ENCODE results near the gene GRM8. TPM values are rescaled to one million over a fixed set of nuclear protein-coding genes. Genes with fewer than 3 reads are reported as not detected.

The GRM8 gene
- total RNA-seq, 1 experiment from 2014 or later = not detected

DNA sequence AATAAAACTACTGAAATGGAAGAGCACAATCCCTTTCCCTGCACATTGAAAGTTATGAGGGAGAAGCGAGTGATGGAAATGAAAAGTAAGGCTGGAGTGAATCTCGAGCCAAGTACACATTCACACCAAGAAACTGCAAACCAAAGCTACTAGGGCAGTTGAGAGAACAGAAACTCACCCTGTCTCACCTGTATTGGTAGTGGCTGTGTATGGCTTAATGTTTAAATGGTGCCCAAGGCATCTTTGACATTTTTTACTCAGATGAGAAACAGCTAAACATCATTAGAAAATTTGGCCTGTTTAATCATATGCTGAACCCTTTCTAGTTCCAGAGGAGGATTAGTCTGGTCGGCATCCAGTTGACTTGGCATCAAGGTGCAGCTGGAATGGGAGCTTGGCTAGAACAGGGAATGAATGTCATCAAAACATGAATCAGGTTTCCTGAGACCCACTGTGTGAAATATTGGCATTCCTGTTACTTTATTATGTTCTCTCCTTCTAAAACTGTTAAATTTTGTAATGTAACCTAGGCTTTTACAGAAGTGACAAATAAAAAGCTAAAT lies 840.8 kb downstream of the GRM8 start:
- Histone ChIP-seq H3K9me2 (replicated peaks; ENCODE audit: insufficient read depth, low read length) (no peaks in the 10 kb centered on the region), H3K4me1 (ENCODE audit: low read length) (no peaks in the 10 kb centered on the region), H3K4me3 (ENCODE audit: low read length) (no peak overlapping the region), H3K27ac (ENCODE audit: low read length) (no peak overlapping the region), H3K4me2 (ENCODE audit: low read depth, low read length, poor library complexity, severe bottlenecking) (no peak overlapping the region), H3K9me3 (ENCODE audit: low read length) (no peaks in the 10 kb centered on the region; the same call in 1 of the 2 replicates), H3K36me3 (ENCODE audit: insufficient read depth, low read length) (no peaks in the 10 kb centered on the region), H3K27me3 (ENCODE audit: low read length) (no peaks in the 10 kb centered on the region), H4K20me1 (ENCODE audit: insufficient read depth, low read depth, low read length) (no peaks in the 10 kb centered on the region), H3K79me2 (ENCODE audit: low read length) (no peaks in the 10 kb centered on the region), H3K9ac (ENCODE audit: low read length) (no peak overlapping the region), H2AFZ (ENCODE audit: low read length) (no peak overlapping the region)
- no peak for DNase-seq

- H3K9ac ChIP-seq (ENCODE audit: low read length) = no peak overlapping the region
- DNase-seq = no peak
- H3K79me2 ChIP-seq (ENCODE audit: low read length) = no peaks in the 10 kb centered on the region
- H3K36me3 ChIP-seq (ENCODE audit: insufficient read depth, low read length) = no peaks in the 10 kb centered on the region
- no peak overlapping the region for H2AFZ ChIP-seq (ENCODE audit: low read length)
- H3K4me3 ChIP-seq (ENCODE audit: low read length) = no peak overlapping the region
- no peaks in the 10 kb centered on the region for H3K27me3 ChIP-seq (ENCODE audit: low read length)
- H3K4me2 ChIP-seq (ENCODE audit: low read depth, low read length, poor library complexity, severe bottlenecking) = no peak overlapping the region
- no peak overlapping the region for H3K27ac ChIP-seq (ENCODE audit: low read length)
- no peaks in the 10 kb centered on the region; the same call in 1 of the 2 replicates for H3K9me3 ChIP-seq (ENCODE audit: low read length)
- no peaks in the 10 kb centered on the region for H3K9me2 ChIP-seq (replicated peaks; ENCODE audit: insufficient read depth, low read length)
- H3K4me1 ChIP-seq (ENCODE audit: low read length) = no peaks in the 10 kb centered on the region
- no peaks in the 10 kb centered on the region for H4K20me1 ChIP-seq (ENCODE audit: insufficient read depth, low read depth, low read length)
Measured at GRCh38 chr7:126411032-126411820, 841.5 kb downstream of the GRM8 start.

GRCh38 chr7:126403040-126403439 lies 849.7 kb downstream of the GRM8 start:
- no peak for DNase-seq
- Histone ChIP-seq H3K36me3 (ENCODE audit: insufficient read depth, low read length) (no peaks in the 10 kb centered on the region), H3K79me2 (ENCODE audit: low read length) (no peaks in the 10 kb centered on the region), H3K27me3 (ENCODE audit: low read length) (no peaks in the 10 kb centered on the region), H2AFZ (ENCODE audit: low read length) (no peak overlapping the region), H3K4me3 (ENCODE audit: low read length) (no peak overlapping the region), H3K9ac (ENCODE audit: low read length) (no peak overlapping the region), H4K20me1 (ENCODE audit: insufficient read depth, low read depth, low read length) (no peaks in the 10 kb centered on the region), H3K4me1 (ENCODE audit: low read length) (no peaks in the 10 kb centered on the region), H3K9me2 (replicated peaks; ENCODE audit: insufficient read depth, low read length) (no peaks in the 10 kb centered on the region), H3K9me3 (ENCODE audit: low read length) (peaks cover 18% of the 10 kb centered on the region), H3K4me2 (ENCODE audit: low read depth, low read length, poor library complexity, severe bottlenecking) (no peak overlapping the region), H3K27ac (ENCODE audit: low read length) (no peak overlapping the region)

DNA sequence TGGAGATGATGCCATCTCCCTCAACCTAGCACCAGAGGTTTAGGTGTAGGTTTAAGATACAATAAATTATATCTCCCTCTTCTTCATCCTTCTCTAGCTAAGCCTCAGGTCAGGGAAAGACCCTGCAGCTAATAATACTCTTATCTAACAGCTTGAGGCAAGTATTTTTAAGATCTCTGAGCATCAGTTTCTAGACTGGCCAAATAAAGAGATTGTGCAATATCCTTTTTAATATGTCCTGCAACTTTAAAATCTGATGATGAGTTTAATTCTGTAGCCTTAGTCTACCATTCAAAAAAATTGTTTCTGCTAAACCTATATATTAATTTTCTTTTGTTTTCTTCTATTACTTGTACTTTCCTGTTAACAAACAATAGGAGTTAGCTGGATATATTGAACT lies 850.8 kb downstream of the GRM8 start:
- Histone ChIP-seq H2AFZ (ENCODE audit: low read length) (no peak overlapping the region), H3K27ac (ENCODE audit: low read length) (no peak overlapping the region), H3K4me3 (ENCODE audit: low read length) (no peak overlapping the region), H3K9ac (ENCODE audit: low read length) (no peak overlapping the region), H3K9me3 (ENCODE audit: low read length) (peaks cover 22% of the 10 kb centered on the region), H3K4me2 (ENCODE audit: low read depth, low read length, poor library complexity, severe bottlenecking) (no peak overlapping the region), H3K36me3 (ENCODE audit: insufficient read depth, low read length) (no peaks in the 10 kb centered on the region), H4K20me1 (ENCODE audit: insufficient read depth, low read depth, low read length) (no peaks in the 10 kb centered on the region), H3K27me3 (ENCODE audit: low read length) (no peaks in the 10 kb centered on the region), H3K4me1 (ENCODE audit: low read length) (no peaks in the 10 kb centered on the region), H3K9me2 (replicated peaks; ENCODE audit: insufficient read depth, low read length) (no peaks in the 10 kb centered on the region), H3K79me2 (ENCODE audit: low read length) (no peaks in the 10 kb centered on the region)
- no peak for DNase-seq

DNA sequence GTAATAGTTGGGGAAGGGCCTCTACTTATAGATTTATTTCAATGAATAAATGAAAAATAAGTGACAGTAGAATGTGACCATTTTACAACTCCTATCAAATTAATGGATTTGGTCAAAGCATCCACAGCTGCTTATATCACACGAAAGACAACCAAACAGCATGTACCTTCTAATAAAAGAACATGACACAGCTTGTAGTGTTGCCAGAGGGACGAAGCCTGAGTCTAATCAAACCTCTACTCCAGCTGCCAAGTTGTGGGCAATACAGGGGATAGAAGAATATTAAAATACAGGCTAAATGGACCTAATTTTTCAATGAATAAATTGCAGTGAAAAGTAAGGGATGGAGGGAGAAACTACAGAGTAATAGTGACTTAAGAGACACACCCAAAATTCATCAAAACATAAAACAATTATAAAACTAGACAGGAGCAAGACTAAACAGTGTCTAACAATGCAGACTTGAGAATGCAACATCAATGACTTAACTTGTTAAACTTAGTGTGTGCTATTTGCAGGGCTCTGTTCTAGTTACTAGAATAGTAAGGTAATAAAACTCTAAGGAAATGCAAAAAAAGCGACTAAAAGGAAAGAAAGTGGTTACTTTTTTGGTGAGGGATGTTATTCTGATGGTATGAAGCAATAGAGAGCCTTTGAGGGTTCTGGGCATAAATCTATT lies 853.8 kb downstream of the GRM8 start:
- H3K79me2 ChIP-seq (ENCODE audit: low read length) = no peaks in the 10 kb centered on the region
- no peaks in the 10 kb centered on the region for H4K20me1 ChIP-seq (ENCODE audit: insufficient read depth, low read depth, low read length)
- peaks cover 30% of the 10 kb centered on the region for H3K9me3 ChIP-seq (ENCODE audit: low read length)
- no peak overlapping the region for H2AFZ ChIP-seq (ENCODE audit: low read length)
- H3K27ac ChIP-seq (ENCODE audit: low read length) = no peak overlapping the region
- H3K36me3 ChIP-seq (ENCODE audit: insufficient read depth, low read length) = no peaks in the 10 kb centered on the region
- H3K4me1 ChIP-seq (ENCODE audit: low read length) = no peaks in the 10 kb centered on the region
- H3K4me3 ChIP-seq (ENCODE audit: low read length) = no peak overlapping the region
- no peaks in the 10 kb centered on the region for H3K9me2 ChIP-seq (replicated peaks; ENCODE audit: insufficient read depth, low read length)
- DNase-seq = no peak
- no peak overlapping the region for H3K9ac ChIP-seq (ENCODE audit: low read length)
- H3K4me2 ChIP-seq (ENCODE audit: low read depth, low read length, poor library complexity, severe bottlenecking) = no peak overlapping the region
- H3K27me3 ChIP-seq (ENCODE audit: low read length) = no peaks in the 10 kb centered on the region

DNA sequence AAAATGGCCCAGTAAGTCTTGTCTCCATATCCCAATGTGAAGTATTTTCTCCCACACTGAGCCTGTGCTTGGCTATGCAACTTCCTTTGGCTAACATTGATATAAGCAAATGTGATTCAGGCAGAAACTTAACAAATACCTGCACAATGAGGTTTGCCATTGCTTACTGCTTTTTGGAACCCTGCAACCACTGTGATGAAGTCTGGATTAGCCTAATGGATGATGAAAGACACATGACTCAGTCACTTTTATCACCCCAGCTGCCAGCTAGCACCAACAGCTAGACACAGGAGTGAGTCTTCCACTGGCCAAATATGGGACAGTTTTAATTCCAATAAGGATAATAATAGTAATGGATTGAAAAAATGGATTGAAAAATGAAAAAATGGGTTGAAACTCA lies 854.5 kb downstream of the GRM8 start:
- Histone ChIP-seq H3K9ac (ENCODE audit: low read length) (no peak overlapping the region), H3K9me3 (ENCODE audit: low read length) (peaks cover 30% of the 10 kb centered on the region)

GRCh38 chr7:126394406-126394805 lies 858.3 kb downstream of the GRM8 start:
- no peaks in the 10 kb centered on the region for H3K4me1 ChIP-seq (ENCODE audit: low read length)
- no peaks in the 10 kb centered on the region for H3K27me3 ChIP-seq (ENCODE audit: low read length)
- H3K79me2 ChIP-seq (ENCODE audit: low read length) = no peaks in the 10 kb centered on the region
- H3K4me2 ChIP-seq (ENCODE audit: low read depth, low read length, poor library complexity, severe bottlenecking) = no peak overlapping the region
- no peak for DNase-seq
- H2AFZ ChIP-seq (ENCODE audit: low read length) = no peak overlapping the region
- no peaks in the 10 kb centered on the region for H3K9me2 ChIP-seq (replicated peaks; ENCODE audit: insufficient read depth, low read length)
- no peaks in the 10 kb centered on the region for H4K20me1 ChIP-seq (ENCODE audit: insufficient read depth, low read depth, low read length)
- no peak overlapping the region for H3K4me3 ChIP-seq (ENCODE audit: low read length)
- H3K9ac ChIP-seq (ENCODE audit: low read length) = no peak overlapping the region
- H3K27ac ChIP-seq (ENCODE audit: low read length) = no peak overlapping the region
- peaks cover 39% of the 10 kb centered on the region for H3K9me3 ChIP-seq (ENCODE audit: low read length)
- H3K36me3 ChIP-seq (ENCODE audit: insufficient read depth, low read length) = no peaks in the 10 kb centered on the region

More for the DNA sequence above, 854.5 kb downstream of the GRM8 start:
- Histone ChIP-seq H3K79me2 (ENCODE audit: low read length) (no peaks in the 10 kb centered on the region), H3K9me2 (replicated peaks; ENCODE audit: insufficient read depth, low read length) (no peaks in the 10 kb centered on the region), H3K4me2 (ENCODE audit: low read depth, low read length, poor library complexity, severe bottlenecking) (no peak overlapping the region), H4K20me1 (ENCODE audit: insufficient read depth, low read depth, low read length) (no peaks in the 10 kb centered on the region), H3K4me1 (ENCODE audit: low read length) (no peaks in the 10 kb centered on the region), H3K27ac (ENCODE audit: low read length) (no peak overlapping the region), H3K27me3 (ENCODE audit: low read length) (no peaks in the 10 kb centered on the region), H3K4me3 (ENCODE audit: low read length) (no peak overlapping the region), H3K36me3 (ENCODE audit: insufficient read depth, low read length) (no peaks in the 10 kb centered on the region), H2AFZ (ENCODE audit: low read length) (no peak overlapping the region)
- DNase-seq = no peak
